ENCODE measurements around the gene PTPRD. TPM values are rescaled to one million over a fixed set of nuclear protein-coding genes. Genes with fewer than 3 reads are reported as not detected.

The PTPRD gene
- total RNA-seq, 2 experiments from 2014 or later: 0.03 TPM; not detected in 1

GRCh38 chr9:8890695-8891094, 1722.1 kb downstream of the PTPRD start:
- H2AFZ ChIP-seq (ENCODE audit: low read length): no peak overlapping the region
- intact Hi-C loops (cut with micrococcal nuclease; ENCODE audit: unreplicated experiment): no loop called here
- DNase-seq (ENCODE audit: low spot score): no peak
- no TSS peak for BruUV-seq (replicated peaks)
- H3K4me1 ChIP-seq (ENCODE audit: insufficient read depth, low read length, poor library complexity, severe bottlenecking): no peaks in the 10 kb centered on the region
- no peaks in the 10 kb centered on the region for H3K36me3 ChIP-seq (ENCODE audit: insufficient read depth, low read length)
- no peak overlapping the region for H3K4me2 ChIP-seq (ENCODE audit: low read length)
- H4K20me1 ChIP-seq (ENCODE audit: insufficient read depth, low read length): no peaks in the 10 kb centered on the region
- no peak overlapping the region for H3K4me3 ChIP-seq (ENCODE audit: low read depth, low read length, poor library complexity, severe bottlenecking)
- no peak for TF ChIP-seq CTCF (conservative IDR thresholded peaks at IDR 0.05; ENCODE audit: low read length)
- TF ChIP-seq EZH2phosphoT487 (IDR thresholded peaks at IDR 0.05; ENCODE audit: borderline replicate concordance, low read depth, low read length): no peak
- CTCF ChIA-PET (ENCODE audit: unreplicated experiment): no interaction called here
- H3K9me3 ChIP-seq (ENCODE audit: low read length): no peaks in the 10 kb centered on the region
- H3K79me2 ChIP-seq (ENCODE audit: insufficient read depth, low read depth, low read length): no peaks in the 10 kb centered on the region
- no peaks in the 10 kb centered on the region for H3K9me2 ChIP-seq (ENCODE audit: insufficient read depth, low read length)
- POLR2A ChIA-PET: interaction anchor here (0.7 kb wide), 1 partner anchor 643 kb away, joined by 3 read pairs; no protein-coding TSS in a partner anchor
- H3K27ac ChIP-seq (ENCODE audit: low read depth, low read length, poor library complexity, severe bottlenecking): no peak overlapping the region

- intact Hi-C loops (cut with micrococcal nuclease; ENCODE audit: unreplicated experiment): no loop called here
- TF ChIP-seq CTCF (conservative IDR thresholded peaks at IDR 0.05; ENCODE audit: low read length): no peak
- TF ChIP-seq EZH2phosphoT487 (IDR thresholded peaks at IDR 0.05; ENCODE audit: borderline replicate concordance, low read depth, low read length): no peak
- no peaks in the 10 kb centered on the region for H3K79me2 ChIP-seq (ENCODE audit: insufficient read depth, low read depth, low read length)
- H3K4me3 ChIP-seq (ENCODE audit: low read depth, low read length, poor library complexity, severe bottlenecking): no peak overlapping the region
- no peaks in the 10 kb centered on the region for H3K36me3 ChIP-seq (ENCODE audit: insufficient read depth, low read length)
- no peak overlapping the region for H3K4me2 ChIP-seq (ENCODE audit: low read length)
- CTCF ChIA-PET (ENCODE audit: unreplicated experiment): no interaction called here
- no peak overlapping the region for H3K27ac ChIP-seq (ENCODE audit: low read depth, low read length, poor library complexity, severe bottlenecking)
- H4K20me1 ChIP-seq (ENCODE audit: insufficient read depth, low read length): no peaks in the 10 kb centered on the region
- no peaks in the 10 kb centered on the region for H3K9me3 ChIP-seq (ENCODE audit: low read length)
- no peaks in the 10 kb centered on the region for H3K9me2 ChIP-seq (ENCODE audit: insufficient read depth, low read length)
- BruUV-seq (replicated peaks): no TSS peak
- H2AFZ ChIP-seq (ENCODE audit: low read length): no peak overlapping the region
- H3K4me1 ChIP-seq (ENCODE audit: insufficient read depth, low read length, poor library complexity, severe bottlenecking): no peaks in the 10 kb centered on the region
- POLR2A ChIA-PET: interaction anchor here (0.6 kb wide), 1 partner anchor 1521 kb away, joined by 3 read pairs; no protein-coding TSS in a partner anchor
- no peak for DNase-seq (ENCODE audit: low spot score)
Measured at GRCh38 chr9:8889100-8889499, 1723.7 kb downstream of the PTPRD start.

- no peaks in the 10 kb centered on the region for H3K36me3 ChIP-seq (ENCODE audit: insufficient read depth, low read length)
- TF ChIP-seq EZH2phosphoT487 (IDR thresholded peaks at IDR 0.05; ENCODE audit: borderline replicate concordance, low read depth, low read length): no peak
- no peak for TF ChIP-seq CTCF (conservative IDR thresholded peaks at IDR 0.05; ENCODE audit: low read length)
- no peak overlapping the region for H2AFZ ChIP-seq (ENCODE audit: low read length)
- H3K27ac ChIP-seq (ENCODE audit: low read depth, low read length, poor library complexity, severe bottlenecking): no peak overlapping the region
- no peak overlapping the region for H3K4me2 ChIP-seq (ENCODE audit: low read length)
- H3K4me1 ChIP-seq (ENCODE audit: insufficient read depth, low read length, poor library complexity, severe bottlenecking): no peaks in the 10 kb centered on the region
- DNase-seq (ENCODE audit: low spot score): no peak
- H3K4me3 ChIP-seq (ENCODE audit: low read depth, low read length, poor library complexity, severe bottlenecking): no peak overlapping the region
- ChIA-PET CTCF (ENCODE audit: unreplicated experiment) (no interaction called here), POLR2A (no interaction called here)
- intact Hi-C loops (cut with micrococcal nuclease; ENCODE audit: unreplicated experiment): no loop called here
- H3K9me2 ChIP-seq (ENCODE audit: insufficient read depth, low read length): no peaks in the 10 kb centered on the region
- H3K9me3 ChIP-seq (ENCODE audit: low read length): no peaks in the 10 kb centered on the region
- no peaks in the 10 kb centered on the region for H4K20me1 ChIP-seq (ENCODE audit: insufficient read depth, low read length)
- BruUV-seq (replicated peaks): no TSS peak
- H3K79me2 ChIP-seq (ENCODE audit: insufficient read depth, low read depth, low read length): no peaks in the 10 kb centered on the region
Measured at GRCh38 chr9:8888591-8888990, 1724.2 kb downstream of the PTPRD start.

All from OCI-LY7 (cell line).